HEK293 (cell line): ENCODE measurements around the gene GRAMD1B.

Source experiments
- MYNN ChIP-seq: fragments of 450-650 bp; formaldehyde crosslinking; IDR thresholded peaks from 2 replicates; pipeline ENCODE4 v1.5.1; 2016; ENCODE audit warnings: missing biosample characterization, missing genetic modification characterization, borderline replicate concordance
- SETDB1 ChIP-seq: IDR thresholded peaks from one replicate; pipeline ENCODE4 v1.6.1; 2017; ENCODE audit warnings: mild to moderate bottlenecking, low read length, moderate library complexity, mixed read lengths; ENCODE audit not compliant: insufficient read length
- ZBTB21 ChIP-seq: fragments of 450-650 bp; formaldehyde crosslinking; IDR thresholded peaks from 2 replicates; pipeline ENCODE4 v1.5.1; 2017; ENCODE audit warnings: missing biosample characterization, missing genetic modification characterization
- ZBTB7A ChIP-seq: fragments of 450-650 bp; formaldehyde crosslinking; IDR thresholded peaks from 2 replicates; pipeline ENCODE4 v1.5.1; 2016; ENCODE audit warnings: low read depth, missing biosample characterization, missing genetic modification characterization
- ZNF121 ChIP-seq: fragments of 450-650 bp; formaldehyde crosslinking; IDR thresholded peaks from 2 replicates; pipeline ENCODE4 v1.5.1; 2016; ENCODE audit warnings: missing biosample characterization, missing genetic modification characterization
- ZNF768 ChIP-seq: fragments of 450-650 bp; formaldehyde crosslinking; IDR thresholded peaks from 2 replicates; pipeline ENCODE4 v1.5.1; 2018; ENCODE audit warnings: missing biosample characterization, mild to moderate bottlenecking, missing genetic modification characterization
- ZNF792 ChIP-seq: fragments of 450-650 bp; formaldehyde crosslinking; IDR thresholded peaks from 2 replicates; pipeline ENCODE4 v1.5.1; 2016; ENCODE audit warnings: missing biosample characterization, missing genetic modification characterization
- TF ChIP-seq, protein P1 (sequence below): fragments of 450-650 bp; formaldehyde crosslinking; IDR thresholded peaks from 2 replicates; pipeline ENCODE4 v1.5.1; 2016; ENCODE audit warnings: missing biosample characterization, missing genetic modification characterization

DNA sequence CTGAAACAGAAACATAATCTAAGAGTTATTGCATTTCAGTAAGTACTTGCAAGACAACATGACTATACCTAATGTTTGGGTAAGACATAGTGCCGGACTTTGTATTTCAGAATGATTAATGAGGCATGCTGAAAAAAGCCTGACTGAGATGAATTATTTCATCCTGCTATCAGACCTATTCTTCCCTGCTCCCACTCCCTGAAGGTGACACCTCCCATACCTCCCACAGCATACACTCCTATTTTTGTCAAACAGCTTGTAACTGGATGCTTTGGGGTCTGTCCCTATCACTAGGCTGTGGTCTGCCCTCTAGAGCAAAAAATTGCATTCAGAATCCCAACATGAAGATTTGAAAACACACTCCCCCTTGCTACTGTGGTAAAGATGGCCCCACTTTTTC, 235.2 kb downstream of the GRAMD1B start:
- no peak for TF ChIP-seq MYNN
- TF ChIP-seq, protein P1, sequence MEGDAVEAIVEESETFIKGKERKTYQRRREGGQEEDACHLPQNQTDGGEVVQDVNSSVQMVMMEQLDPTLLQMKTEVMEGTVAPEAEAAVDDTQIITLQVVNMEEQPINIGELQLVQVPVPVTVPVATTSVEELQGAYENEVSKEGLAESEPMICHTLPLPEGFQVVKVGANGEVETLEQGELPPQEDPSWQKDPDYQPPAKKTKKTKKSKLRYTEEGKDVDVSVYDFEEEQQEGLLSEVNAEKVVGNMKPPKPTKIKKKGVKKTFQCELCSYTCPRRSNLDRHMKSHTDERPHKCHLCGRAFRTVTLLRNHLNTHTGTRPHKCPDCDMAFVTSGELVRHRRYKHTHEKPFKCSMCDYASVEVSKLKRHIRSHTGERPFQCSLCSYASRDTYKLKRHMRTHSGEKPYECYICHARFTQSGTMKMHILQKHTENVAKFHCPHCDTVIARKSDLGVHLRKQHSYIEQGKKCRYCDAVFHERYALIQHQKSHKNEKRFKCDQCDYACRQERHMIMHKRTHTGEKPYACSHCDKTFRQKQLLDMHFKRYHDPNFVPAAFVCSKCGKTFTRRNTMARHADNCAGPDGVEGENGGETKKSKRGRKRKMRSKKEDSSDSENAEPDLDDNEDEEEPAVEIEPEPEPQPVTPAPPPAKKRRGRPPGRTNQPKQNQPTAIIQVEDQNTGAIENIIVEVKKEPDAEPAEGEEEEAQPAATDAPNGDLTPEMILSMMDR (tag by site-specific recombination) = no peak
- no peak for TF ChIP-seq SETDB1
- TF ChIP-seq ZBTB7A (tag by site-specific recombination) = no peak
- TF ChIP-seq ZNF121 = no peak
- TF ChIP-seq ZNF768 (tag by site-specific recombination) = no peak
- no peak for TF ChIP-seq ZBTB21 (tag by site-specific recombination)
- TF ChIP-seq ZNF792 (tag by site-specific recombination) = no peak
